MM.1S (cell line): ENCODE results near the gene AMER1.
A peak's percentile ranks its signal among the peaks of the same experiment; 100 is the strongest.

Source experiments
- DNase-seq: peaks from one replicate; pipeline ENCODE4 v3.0.0-alpha.2; 2015
- H2AFZ ChIP-seq: fragments of 300-600 bp; sonication (generic); 2 replicates; pipeline ENCODE4 v1.6.0; 2016; ENCODE audit warnings: antibody characterized with exemption, low read length
- H3F3A ChIP-seq: fragments of 300-600 bp; sonication (generic); 2 replicates; pipeline ENCODE4 v1.6.1; 2016; ENCODE audit warnings: mild to moderate bottlenecking, antibody characterized with exemption, low read length, moderate library complexity, mixed read lengths; ENCODE audit not compliant: insufficient read depth
- H3K27ac ChIP-seq: fragments of 300-600 bp; sonication (generic); 2 replicates; pipeline ENCODE4 v1.5.1; 2016; ENCODE audit warnings: mild to moderate bottlenecking, low read length
- H3K27me3 ChIP-seq: fragments of 300-600 bp; sonication (generic); replicated peaks from 2 replicates; pipeline ENCODE4 v1.6.0; 2016; ENCODE audit warnings: low read length; ENCODE audit not compliant: insufficient read depth
- H3K36me3 ChIP-seq: fragments of 300-600 bp; sonication (generic); replicated peaks from 2 replicates; pipeline ENCODE4 v1.6.1; 2016; ENCODE audit warnings: mild to moderate bottlenecking, low read length, mixed read lengths; ENCODE audit not compliant: insufficient read depth
- H3K4me1 ChIP-seq: fragments of 300-600 bp; sonication (generic); 2 replicates; pipeline ENCODE4 v1.6.1; 2016; ENCODE audit warnings: low read length, mixed read lengths
- H3K4me2 ChIP-seq: fragments of 300-600 bp; sonication (generic); 2 replicates; pipeline ENCODE4 v1.6.0; 2016; ENCODE audit warnings: low read depth, low read length
- H3K4me3 ChIP-seq: fragments of 300-600 bp; sonication (generic); 2 replicates; pipeline ENCODE4 v1.5.1; 2016; ENCODE audit warnings: low read length, mixed read lengths
- H3K79me2 ChIP-seq: fragments of 300-600 bp; sonication (generic); 2 replicates; pipeline ENCODE4 v1.6.1; 2016; ENCODE audit warnings: mixed run types, low read length, mixed read lengths
- H3K9ac ChIP-seq: fragments of 300-600 bp; sonication (generic); 2 replicates; pipeline ENCODE4 v1.6.1; 2016; ENCODE audit warnings: low read length, mixed read lengths
- H3K9me2 ChIP-seq: fragments of 300-600 bp; sonication (generic); replicated peaks from 2 replicates; pipeline ENCODE4 v1.6.1; 2016; ENCODE audit warnings: mild to moderate bottlenecking, low read length, mixed read lengths; ENCODE audit not compliant: insufficient read depth
- H3K9me3 ChIP-seq: fragments of 300-600 bp; sonication (generic); replicated peaks from 2 replicates; pipeline ENCODE4 v1.6.1; 2016; ENCODE audit warnings: mild to moderate bottlenecking, low read length, mixed read lengths; ENCODE audit not compliant: insufficient read depth
- H4K20me1 ChIP-seq: fragments of 300-600 bp; sonication (generic); 2 replicates; pipeline ENCODE4 v1.6.1; 2016; ENCODE audit warnings: mild to moderate bottlenecking, low read length, moderate library complexity, mixed read lengths; ENCODE audit not compliant: insufficient read depth
- CTCF ChIP-seq: fragments of 300-600 bp; sonication (generic); IDR thresholded peaks from 2 replicates; pipeline ENCODE4 v1.5.1; 2016; ENCODE audit warnings: antibody characterized with exemption, low read length, mixed read lengths
- EZH2 ChIP-seq: fragments of 300-600 bp; sonication (generic); optimal IDR thresholded peaks from 2 replicates; pipeline ENCODE3; 2017; ENCODE audit warnings: low read depth, mild to moderate bottlenecking, antibody characterized with exemption, low read length, mixed read lengths
- EZH2phosphoT487 ChIP-seq: fragments of 300-600 bp; sonication (generic); IDR thresholded peaks from 2 replicates; pipeline ENCODE4 v1.6.1; 2018; ENCODE audit warnings: antibody characterized with exemption, low read length

The AMER1 gene

GRCh38 chrX:64205441-64205734 lies at the start of gene AMER1:
Gene AMER1 (minus strand): TSS chrX:64205708. CDS start chrX:64193286, 12,422 bp downstream.
- Histone ChIP-seq H3F3A (peaks cover 10% of the 10 kb centered on the region), H3K9ac (peak within 1 kb of the TSS; percentile 75), H3K79me2 (peaks cover 17% of the 10 kb centered on the region), H3K4me1 (0 out of 2 replicates have a peak, but pooled peaks cover 8% of the 10 kb centered on the region), H3K4me2 (peak within 1 kb of the TSS; percentile 62), H3K27me3 (no peaks in the 10 kb centered on the region), H4K20me1 (no peaks in the 10 kb centered on the region), H3K4me3 (peak within 1 kb of the TSS; percentile 79), H3K9me2 (no peaks in the 10 kb centered on the region), H3K9me3 (no peaks in the 10 kb centered on the region), H2AFZ (peak within 1 kb of the TSS; percentile 65), H3K36me3 (no peaks in the 10 kb centered on the region), H3K27ac (peak within 1 kb of the TSS; percentile 84)
- TF ChIP-seq EZH2, result no peak
- TF ChIP-seq EZH2phosphoT487, result no peak
- TF ChIP-seq CTCF, result no peak
- no peak for DNase-seq

GRCh38 chrX:64230123-64230970 lies 24.8 kb upstream of the AMER1 start, which contains the start of gene ASB12:
Gene ASB12 (minus strand): TSS chrX:64230607. CDS start chrX:64225650, 4,957 bp downstream.
- Histone ChIP-seq H3K4me2 (no peak within 1 kb of the TSS), H4K20me1 (no peaks in the 10 kb centered on the region), H3K4me3 (no peak within 1 kb of the TSS), H2AFZ (no peak within 1 kb of the TSS), H3K27me3 (no peaks in the 10 kb centered on the region), H3K27ac (no peak within 1 kb of the TSS), H3K9me2 (no peaks in the 10 kb centered on the region), H3K36me3 (no peaks in the 10 kb centered on the region), H3K9me3 (no peaks in the 10 kb centered on the region), H3K4me1 (no peaks in the 10 kb centered on the region), H3K9ac (no peak within 1 kb of the TSS), H3F3A (no peaks in the 10 kb centered on the region), H3K79me2 (no peaks in the 10 kb centered on the region)
- TF ChIP-seq CTCF (no peak), EZH2phosphoT487 (no peak), EZH2 (no peak)
- no peak for DNase-seq

- no peak overlapping the region for H3K27ac ChIP-seq
- H3K79me2 ChIP-seq, result no peaks in the 10 kb centered on the region
- H3K9ac ChIP-seq, result no peak overlapping the region
- H3K36me3 ChIP-seq, result no peaks in the 10 kb centered on the region
- no peak overlapping the region for H3K4me3 ChIP-seq
- no peaks in the 10 kb centered on the region for H3K27me3 ChIP-seq
- H3K9me3 ChIP-seq, result no peaks in the 10 kb centered on the region
- no peaks in the 10 kb centered on the region for H3K9me2 ChIP-seq
- no peaks in the 10 kb centered on the region for H3K4me1 ChIP-seq
- no peaks in the 10 kb centered on the region for H3F3A ChIP-seq
- DNase-seq, result no peak
- H3K4me2 ChIP-seq, result no peak overlapping the region
- H4K20me1 ChIP-seq, result no peaks in the 10 kb centered on the region
- TF ChIP-seq EZH2 (no peak), EZH2phosphoT487 (no peak), CTCF (no peak)
- H2AFZ ChIP-seq, result no peak overlapping the region
Measured at GRCh38 chrX:64229154-64229553, 23.6 kb upstream of the AMER1 start.
